Measurements from ENCODE around the gene GZMM.
"Not testable (repeated sequence)": the region's sequence is repeated elsewhere in the genome, so short reads cannot be mapped to it uniquely, and the experiment has no call there.

The GZMM gene

DNA sequence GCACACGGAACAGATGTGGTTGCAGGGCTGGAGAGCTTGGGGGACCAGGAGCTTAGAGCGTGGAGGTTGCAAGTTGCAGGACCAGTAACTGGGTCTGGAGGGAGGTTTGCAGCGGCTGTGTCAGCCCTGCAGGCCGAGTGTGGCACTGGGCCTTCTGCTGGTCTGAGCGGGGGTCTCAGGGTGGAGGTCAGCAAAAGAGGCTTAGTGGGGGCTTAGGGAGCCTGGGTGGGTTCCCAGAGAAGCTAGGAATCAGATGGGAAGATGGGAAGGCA lies 40.1 kb downstream of the GZMM start:
- DNase-seq: no peak

- DNase-seq: peak; percentile 64
These were observed 40.6 kb downstream of the GZMM start for GRCh38 chr19:584240-585001.

GRCh38 chr19:585146-585545 lies 41.3 kb downstream of the GZMM start:
- DNase-seq: not testable (repeated sequence)

- DNase-seq: no peak
These were observed 41.8 kb downstream of the GZMM start for GRCh38 chr19:585551-586110.

- DNase-seq: peak; percentile 73
These were observed 44.4 kb downstream of the GZMM start for GRCh38 chr19:588093-588740.

DNA sequence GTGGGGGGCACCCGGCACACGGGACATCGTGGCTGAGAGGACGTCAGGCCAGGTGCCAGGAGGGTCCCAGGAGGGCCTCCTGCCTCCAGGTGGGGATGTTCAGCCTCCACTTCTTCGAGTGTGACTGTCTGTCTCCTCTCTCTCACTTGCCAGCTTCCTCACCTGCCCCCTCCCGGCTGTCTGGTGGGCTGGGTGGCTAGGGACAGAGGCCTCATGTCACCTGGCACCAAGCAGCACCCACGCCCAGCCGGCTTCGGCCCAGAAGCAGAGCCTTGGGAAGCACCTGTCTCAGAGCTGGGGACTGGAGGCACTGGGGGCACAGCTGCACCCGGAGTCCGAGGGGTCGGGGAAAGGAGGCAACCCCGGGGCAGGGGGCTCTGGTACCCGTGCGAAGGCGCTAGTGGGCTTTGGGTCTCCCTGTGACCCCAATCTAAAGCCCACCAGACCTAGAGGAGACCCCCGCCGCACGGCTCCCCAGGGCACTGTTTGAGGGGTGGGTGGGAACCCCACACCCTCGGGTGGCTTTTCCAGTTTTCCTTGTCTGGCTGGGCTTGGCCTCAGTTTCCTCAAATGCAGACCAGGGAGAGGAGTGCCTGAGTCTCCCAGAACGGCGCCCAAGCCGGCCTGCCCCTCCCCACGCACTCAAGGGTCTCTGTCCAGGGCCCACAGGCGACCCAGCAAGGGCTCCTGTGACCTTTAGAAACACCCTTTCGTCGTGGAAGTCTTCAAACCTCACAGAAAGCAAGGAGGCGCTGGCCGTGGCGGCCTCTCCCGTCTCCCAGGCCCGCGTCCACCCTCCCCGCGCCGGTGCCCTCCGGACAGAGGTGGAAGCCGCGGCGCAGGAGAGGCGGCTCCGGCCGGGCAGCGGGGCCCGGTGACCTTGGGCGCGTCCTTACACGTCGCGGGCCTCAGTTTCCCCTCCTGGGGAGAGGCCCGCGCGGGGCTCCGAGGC lies 45.2 kb downstream of the GZMM start:
- DNase-seq: no peak

DNA sequence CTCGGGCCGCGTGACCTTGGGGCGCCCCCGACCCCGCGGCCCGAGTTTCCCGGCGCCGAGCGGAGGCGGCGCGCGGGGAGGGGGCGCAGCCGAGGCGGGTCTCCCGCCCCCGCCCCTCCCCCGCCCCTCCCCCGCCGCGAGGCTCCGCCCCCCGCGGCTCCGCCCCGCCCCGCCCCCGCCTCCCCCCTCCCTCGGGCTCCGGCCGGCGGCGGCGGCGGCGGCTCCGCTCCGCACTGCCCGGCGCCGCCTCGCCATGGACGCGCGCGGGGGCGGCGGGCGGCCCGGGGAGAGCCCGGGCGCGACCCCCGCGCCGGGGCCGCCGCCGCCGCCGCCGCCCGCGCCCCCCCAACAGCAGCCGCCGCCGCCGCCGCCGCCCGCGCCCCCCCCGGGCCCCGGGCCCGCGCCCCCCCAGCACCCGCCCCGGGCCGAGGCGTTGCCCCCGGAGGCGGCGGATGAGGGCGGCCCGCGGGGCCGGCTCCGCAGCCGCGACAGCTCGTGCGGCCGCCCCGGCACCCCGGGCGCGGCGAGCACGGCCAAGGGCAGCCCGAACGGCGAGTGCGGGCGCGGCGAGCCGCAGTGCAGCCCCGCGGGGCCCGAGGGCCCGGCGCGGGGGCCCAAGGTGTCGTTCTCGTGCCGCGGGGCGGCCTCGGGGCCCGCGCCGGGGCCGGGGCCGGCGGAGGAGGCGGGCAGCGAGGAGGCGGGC lies 46.0 kb downstream of the GZMM start, which contains the start of gene HCN2:
TSS of gene HCN2 (plus strand) at position 189 of the 703 bp plus-strand sequence. CDS start at position 254, 65 bp downstream.
- no peak for DNase-seq

- peak; percentile 44 for DNase-seq
These were observed 46.5 kb downstream of the GZMM start for GRCh38 chr19:590396-590745.

DNA sequence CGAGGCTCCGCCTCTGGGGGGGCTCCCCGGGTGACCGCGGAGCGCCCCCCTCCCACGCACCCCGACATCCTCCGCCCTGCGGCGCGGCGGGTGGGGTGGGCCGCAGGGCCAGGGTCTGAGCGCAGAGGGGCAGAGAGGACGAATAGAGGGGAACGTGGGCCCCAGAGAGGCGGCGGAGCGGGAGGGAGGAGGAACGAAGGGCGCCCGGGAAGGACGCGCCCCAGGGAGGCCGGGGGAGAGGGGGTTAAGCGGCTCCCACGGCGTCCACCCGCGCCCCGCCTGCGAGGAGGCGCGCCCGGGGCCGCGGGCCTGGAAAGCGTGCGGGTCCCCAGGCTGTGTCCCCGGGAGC lies 46.9 kb downstream of the GZMM start:
- DNase-seq: no peak

DNA sequence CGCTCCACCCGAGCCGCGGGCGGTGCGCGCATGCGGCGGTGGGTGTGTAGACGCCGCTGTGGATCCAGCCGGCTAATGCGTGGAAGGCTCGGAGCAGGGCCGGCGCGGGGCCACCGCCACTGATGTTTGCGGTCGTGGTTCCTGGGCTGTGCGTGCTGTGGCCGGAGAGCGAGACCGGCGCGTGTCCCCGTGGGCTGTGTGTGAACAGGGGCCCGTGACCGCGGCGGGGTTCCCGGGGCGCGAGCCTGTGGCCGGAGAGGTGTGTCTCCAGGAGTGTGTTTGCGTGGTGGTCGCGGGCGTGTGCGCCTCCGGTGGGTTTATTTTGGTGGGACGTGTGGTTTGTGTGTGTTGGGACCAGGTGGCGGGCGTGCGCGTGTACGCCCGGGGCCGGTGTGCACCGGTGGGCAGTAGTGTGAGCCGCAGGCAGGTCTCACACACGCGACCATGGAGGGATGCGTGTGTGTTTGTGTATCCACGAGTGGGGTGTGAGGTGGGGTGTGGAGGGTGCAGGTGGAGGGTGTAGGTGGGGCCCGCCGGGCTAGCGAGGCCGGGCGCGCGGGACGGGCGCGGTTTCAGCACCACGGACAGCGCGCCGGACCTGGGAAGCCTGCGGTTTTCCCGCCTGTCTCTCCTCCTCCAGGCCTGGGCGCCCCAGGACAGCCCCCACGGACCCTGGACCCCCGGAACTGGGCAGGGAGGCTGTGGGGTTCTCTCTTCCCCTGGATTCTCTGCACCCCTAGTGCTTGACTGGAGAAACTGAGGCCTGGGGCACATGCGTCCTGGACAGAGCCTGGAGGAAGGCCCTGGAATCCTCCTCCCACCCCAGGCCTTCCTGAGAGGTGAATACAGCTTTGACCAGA lies 47.5 kb downstream of the GZMM start:
- no peak for DNase-seq

DNA sequence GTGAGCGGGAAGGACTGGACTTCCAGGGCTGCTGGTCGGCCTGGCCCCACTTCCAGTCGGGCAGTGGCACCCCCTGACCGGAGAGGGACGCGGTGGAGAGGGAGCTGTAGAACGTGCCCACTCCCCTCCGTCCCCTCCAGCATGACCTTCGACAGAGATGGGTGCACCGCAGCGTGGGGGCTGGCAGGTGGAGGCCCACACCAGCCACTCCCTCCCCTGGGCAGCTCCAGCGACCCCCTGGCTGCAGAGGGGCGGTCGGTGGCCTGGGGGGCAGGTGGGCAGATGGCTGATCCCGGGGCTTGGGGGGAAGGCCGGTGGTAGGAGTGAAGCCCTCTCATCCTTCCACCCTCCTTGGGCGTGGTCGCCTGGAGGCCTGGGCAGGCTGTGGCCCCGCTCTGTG lies 48.2 kb downstream of the GZMM start:
- DNase-seq: no peak

- DNase-seq: no peak
These were observed 49.2 kb downstream of the GZMM start for GRCh38 chr19:593055-593454.

GRCh38 chr19:593505-593904 lies 49.7 kb downstream of the GZMM start:
- no peak for DNase-seq

DNA sequence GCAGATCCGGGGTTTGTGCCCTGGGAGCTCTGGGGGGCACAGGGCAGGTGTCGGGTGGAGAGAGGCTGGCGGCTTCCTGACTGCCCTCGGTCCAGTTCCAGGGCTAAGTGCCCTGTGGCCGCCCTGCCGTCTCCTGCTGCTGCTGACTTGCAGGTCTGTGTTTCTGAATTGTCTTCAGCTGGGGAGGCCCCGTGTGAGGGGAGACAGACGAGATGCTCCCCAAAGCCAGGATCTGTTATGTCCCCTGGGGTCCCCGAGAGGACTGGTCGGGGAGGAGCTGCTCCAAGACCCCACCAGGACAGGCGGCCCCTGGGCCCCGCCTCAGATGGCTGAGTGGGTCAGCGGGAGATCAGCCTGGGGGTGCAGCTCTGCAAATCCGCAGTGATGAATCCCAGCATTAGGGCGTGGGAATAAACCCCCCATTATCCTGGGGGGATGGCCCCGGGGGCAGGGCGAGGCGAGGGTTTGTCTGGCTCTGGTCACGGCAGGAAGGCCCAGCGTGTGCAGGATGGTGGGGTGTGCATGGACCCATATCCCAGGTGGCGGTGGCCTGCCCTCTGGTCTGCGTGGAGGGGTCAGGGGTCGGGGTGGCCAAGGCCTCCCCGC lies 50.5 kb downstream of the GZMM start:
- DNase-seq: no peak

- DNase-seq: no peak
These were observed 51.7 kb downstream of the GZMM start for GRCh38 chr19:595326-596262.

GRCh38 chr19:596263-596655 lies 52.4 kb downstream of the GZMM start:
- no peak for DNase-seq

- DNase-seq: no peak
These were observed 53.8 kb downstream of the GZMM start for GRCh38 chr19:597406-598315.
